Lung (tissue), 12 donors: ENCODE results near the gene LIPA. TPM values are rescaled to one million over a fixed set of nuclear protein-coding genes. Genes with fewer than 3 reads are reported as not detected.

Experiments
- ATAC-seq: fragments of 200-7000 bp; cut with Tn5 transposase; one replicate; pipeline ENCODE4 v1.9.1; 2020; ENCODE audit warnings: moderate number of reproducible peaks; ENCODE audit not compliant: insufficient read depth, low FRiP score
- DNase-seq, 3 donors: peaks; one replicate each; pipeline ENCODE4 v3.0.0-alpha.2; 2013 to 2017
- H3K27ac ChIP-seq, 2 donors: one replicate each; pipeline ENCODE4 v1.5.1; 2013; ENCODE audit warnings: mild to moderate bottlenecking in 2 of 2, moderate library complexity in 2 of 2, control low read depth in 1 of 2, inconsistent platforms in 1 of 2, low read depth in 1 of 2, low read length in 1 of 2
- H3K27me3 ChIP-seq, 3 donors: one replicate each; pipeline ENCODE4 v1.5.1; 2013; ENCODE audit warnings: low read length in 2 of 3; ENCODE audit not compliant: control insufficient read depth in 3 of 3, insufficient read depth in 3 of 3
- H3K36me3 ChIP-seq, 4 donors: one replicate each; pipeline ENCODE4 v1.5.1; 2013; ENCODE audit warnings: low read length in 4 of 4, mild to moderate bottlenecking in 1 of 4, moderate library complexity in 1 of 4; ENCODE audit not compliant: control insufficient read depth in 4 of 4, insufficient read depth in 4 of 4
- H3K4me1 ChIP-seq, 5 donors: one replicate each; pipeline ENCODE4 v1.5.1; 2013; ENCODE audit warnings: low read length in 5 of 5, mild to moderate bottlenecking in 2 of 5, moderate library complexity in 1 of 5; ENCODE audit not compliant: control insufficient read depth in 5 of 5, insufficient read depth in 5 of 5
- H3K4me3 ChIP-seq: one replicate; pipeline ENCODE4 v1.5.1; 2013; ENCODE audit warnings: mild to moderate bottlenecking, control low read depth, moderate library complexity
- H3K9ac ChIP-seq, 2 donors: one replicate each; pipeline ENCODE4 v1.5.1; 2013; ENCODE audit warnings: low read length in 2 of 2, control low read depth in 1 of 2; ENCODE audit not compliant: insufficient read depth in 1 of 2
- H3K9me3 ChIP-seq, 4 donors: one replicate each; pipeline ENCODE4 v1.5.1; 2013; ENCODE audit warnings: low read length in 3 of 4, mild to moderate bottlenecking in 1 of 4, moderate library complexity in 1 of 4; ENCODE audit not compliant: control insufficient read depth in 4 of 4, insufficient read depth in 3 of 4
- CTCF ChIP-seq: IDR thresholded peaks from 2 replicates; pipeline ENCODE4 v1.5.1; 2012; ENCODE audit warnings: mild to moderate bottlenecking; ENCODE audit errors: control extremely low read depth, extremely low read depth
- WGBS, 2 donors: extraction: QIAGEN DNeasy Blood & Tissue Kit; methylation state at CpG; one replicate each; pipeline ENCODE4 v1.1.7; 2013; 5-methylcytosine and 5-hydroxymethylcytosine counted together
- polyA plus RNA-seq, 2 donors: library from polyadenylated mRNA; stranded (reverse); fragments of 200-250 nt; gene quantifications; one replicate each; pipeline ENCODE4 v1.2.1, GENCODE V29; 2013
- total RNA-seq, 2 donors: library from RNA; depleted of rRNA in 1 of 2; stranded (reverse); fragments of >200 nt in 1 of 2; gene quantifications; one replicate each; pipeline ENCODE4 v1.2.1, GENCODE V29; 2014 to 2021
- donor health status: control.
- donor health status: control.
- donor health status: Bipolar disorder and iron deficiency.
- donor health status: healthy.
- donor health status: DM: yes; HTN: yes; CAD: no.

The LIPA gene
- total and polyA plus RNA-seq, 4 donors = 24.0 to 140 (median 71.7) TPM

GRCh38 chr10:89240519-89240918 is 11.1 kb downstream of the LIPA start:
- H3K4me1 ChIP-seq = peaks cover 0 to 9% (median 2%) of the 10 kb centered on the region in 5 donors
- H3K9me3 ChIP-seq = no peaks in the 10 kb centered on the region
- H3K27me3 ChIP-seq = no peaks in the 10 kb centered on the region
- H3K9ac ChIP-seq = no peak overlapping the region
- no peak for ATAC-seq
- WGBS, 2 donors = 71 to 86% methylated on average over 3 of the region's 3 CpGs
- DNase-seq = no peak
- no peak for TF ChIP-seq CTCF
- H3K27ac ChIP-seq = no peak overlapping the region
- no peak overlapping the region for H3K4me3 ChIP-seq
- H3K36me3 ChIP-seq = peaks cover 0 to 10% (median 3%) of the 10 kb centered on the region in 4 donors

GRCh38 chr10:89238956-89239644 is 12.5 kb downstream of the LIPA start:
- ATAC-seq = no peak

GRCh38 chr10:89237849-89238248 is 13.7 kb downstream of the LIPA start:
- no peak for TF ChIP-seq CTCF
- no peak overlapping the region for H3K27ac ChIP-seq
- H3K9me3 ChIP-seq = no peaks in the 10 kb centered on the region
- peaks cover 0 to 9% (median 2%) of the 10 kb centered on the region in 5 donors for H3K4me1 ChIP-seq
- no peaks in the 10 kb centered on the region for H3K27me3 ChIP-seq
- ATAC-seq (no peak), DNase-seq (no peak)
- H3K9ac ChIP-seq = no peak overlapping the region
- H3K4me3 ChIP-seq = no peak overlapping the region
- H3K36me3 ChIP-seq = peaks cover 0 to 12% (median 4%) of the 10 kb centered on the region in 4 donors

More at GRCh38 chr10:89238956-89239644, 12.5 kb downstream of the LIPA start:
- Histone ChIP-seq H3K36me3 (peaks cover 0 to 12% (median 4%) of the 10 kb centered on the region in 4 donors), H3K9ac (no peak overlapping the region), H3K4me1 (peaks cover 0 to 9% (median 2%) of the 10 kb centered on the region in 5 donors), H3K4me3 (no peak overlapping the region), H3K9me3 (no peaks in the 10 kb centered on the region), H3K27me3 (no peaks in the 10 kb centered on the region), H3K27ac (no peak overlapping the region)
- DNase-seq = no peak
- TF ChIP-seq CTCF = no peak
- WGBS, 2 donors = 80 to 81% methylated on average over 5 of the region's 5 CpGs
